Endodermal cell (in vitro differentiated cells): ENCODE measurements around the gene KAZN. TPM values are rescaled to one million over a fixed set of nuclear protein-coding genes. Genes with fewer than 3 reads are reported as not detected.

Experiments used
- DNase-seq: peaks from one replicate; pipeline ENCODE4 v3.0.0-alpha.2; 2017
- H3K27ac ChIP-seq: 2 replicates; pipeline ENCODE4 v1.5.1; 2013; ENCODE audit warnings: mild to moderate bottlenecking, low read depth, low read length, moderate library complexity
- H3K27me3 ChIP-seq: 2 replicates; pipeline ENCODE4 v1.6.1; 2013; ENCODE audit warnings: mild to moderate bottlenecking, low read length, moderate library complexity; ENCODE audit not compliant: insufficient read depth, control insufficient read depth, poor library complexity, severe bottlenecking
- H3K36me3 ChIP-seq: 2 replicates; pipeline ENCODE4 v1.7.0; 2013; ENCODE audit warnings: mild to moderate bottlenecking, low read length, moderate library complexity; ENCODE audit not compliant: control insufficient read depth, insufficient read depth
- H3K4me1 ChIP-seq: one replicate; pipeline ENCODE4 v1.7.0; 2013; ENCODE audit warnings: low read length; ENCODE audit not compliant: control insufficient read depth, insufficient read depth
- H3K4me3 ChIP-seq: 2 replicates; pipeline ENCODE4 v1.5.1; 2013; ENCODE audit warnings: mild to moderate bottlenecking, low read length, moderate library complexity
- H3K9ac ChIP-seq: 2 replicates; pipeline ENCODE4 v1.6.1; 2013; ENCODE audit warnings: mild to moderate bottlenecking, low read length, moderate library complexity; ENCODE audit not compliant: poor library complexity, severe bottlenecking; ENCODE audit errors: extremely low read depth
- H3K9me3 ChIP-seq: 2 replicates; pipeline ENCODE4 v1.6.1; 2013; ENCODE audit warnings: mild to moderate bottlenecking, low read length, moderate library complexity; ENCODE audit not compliant: control insufficient read depth
- H3K27ac Mint-ChIP-seq: 2 replicates; pipeline ENCODE4 v1.8.0; 2020; ENCODE audit warnings: mixed read lengths
- H3K27me3 Mint-ChIP-seq: 2 replicates; pipeline ENCODE4 v1.8.0; 2021; ENCODE audit warnings: mild to moderate bottlenecking, mixed read lengths; ENCODE audit not compliant: insufficient read depth
- H3K36me3 Mint-ChIP-seq: 2 replicates; pipeline ENCODE4 v1.8.0; 2020; ENCODE audit warnings: low read depth, mixed read lengths
- H3K4me1 Mint-ChIP-seq: 2 replicates; pipeline ENCODE4 v1.8.0; 2020; ENCODE audit warnings: mixed read lengths
- H3K4me3 Mint-ChIP-seq: 2 replicates; pipeline ENCODE4 v1.8.0; 2020; ENCODE audit warnings: mild to moderate bottlenecking, moderate library complexity, mixed read lengths
- H3K9me3 Mint-ChIP-seq: 2 replicates; pipeline ENCODE4 v1.8.0; 2020; ENCODE audit warnings: mild to moderate bottlenecking, mixed read lengths
- CTCF ChIP-seq: fragments of 200-600 bp; sonication (generic); conservative IDR thresholded peaks from 2 replicates; pipeline ENCODE4 v1.5.0; 2021; ENCODE audit warnings: antibody characterized with exemption, mild to moderate bottlenecking
- WGBS, 2 experiments: methylation state at CpG; one replicate each; pipeline versions ENCODE4 v1.1.5 to v1.1.7; 2013; ENCODE audit warnings: missing lambda C conversion rate in 2 of 2, mixed read lengths in 1 of 2; ENCODE audit not compliant: insufficient coverage in 1 of 2, insufficient read length in 1 of 2; 5-methylcytosine and 5-hydroxymethylcytosine counted together
- total RNA-seq, 2 donors: library from RNA; stranded (reverse); fragmentation: NEBNext Ultra II Directional in 1 of 2; extraction: Animal tissue kit (Norgen Biotek cat#: 25700) in 1 of 2; gene quantifications; 2 replicates in 1 of 2; 3 replicates in 1 of 2; pipeline ENCODE4 v1.2.1, GENCODE V29; 2021

KAZN gene
- total RNA-seq, 2 donors from 2014 or later = 12.4 to 13.9 TPM

GRCh38 chr1:14841951-14842350 is 243.5 kb downstream of the KAZN start:
- H3K9me3 ChIP-seq = peaks cover 14% of the 10 kb centered on the region
- no peak overlapping the region for H3K9ac ChIP-seq
- H3K27ac ChIP-seq = no peak overlapping the region
- TF ChIP-seq CTCF = no peak
- Mint-ChIP-seq H3K9me3 (peaks cover 29% of the 10 kb centered on the region), H3K27me3 (peaks cover 4% of the 10 kb centered on the region), H3K4me3 (no peak overlapping the region), H3K4me1 (no peaks in the 10 kb centered on the region), H3K27ac (no peak overlapping the region), H3K36me3 (peaks cover 9% of the 10 kb centered on the region)
- no peak overlapping the region for H3K4me3 ChIP-seq
- DNase-seq = no peak
- H3K36me3 ChIP-seq = no peaks in the 10 kb centered on the region
- H3K4me1 ChIP-seq = no peaks in the 10 kb centered on the region
- H3K27me3 ChIP-seq = no peaks in the 10 kb centered on the region

DNA sequence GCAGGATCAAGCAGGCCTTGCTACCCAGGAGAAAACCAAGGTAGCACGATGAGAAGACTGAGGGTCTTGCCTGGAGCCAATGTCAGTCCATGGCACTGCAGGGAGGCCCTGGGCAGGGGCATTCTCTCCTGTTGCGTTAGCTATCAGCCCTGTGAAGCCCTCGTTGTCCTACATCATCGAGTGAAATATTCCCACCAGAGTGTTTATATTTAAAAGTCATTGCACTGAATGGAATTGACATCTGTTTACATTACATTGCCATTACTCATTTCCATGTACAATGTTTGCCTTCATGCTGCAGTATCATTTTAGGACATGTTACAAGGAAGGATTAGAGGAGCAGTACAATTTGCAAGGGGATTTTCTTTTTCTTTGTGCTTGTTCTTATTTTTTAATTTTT is 243.9 kb downstream of the KAZN start:
- peaks cover 29% of the 10 kb centered on the region for H3K9me3 Mint-ChIP-seq
- Histone ChIP-seq H3K4me3 (no peak overlapping the region), H3K27ac (no peak overlapping the region), H3K9ac (no peak overlapping the region), H3K4me1 (no peaks in the 10 kb centered on the region), H3K27me3 (no peaks in the 10 kb centered on the region), H3K36me3 (no peaks in the 10 kb centered on the region), H3K9me3 (peaks cover 14% of the 10 kb centered on the region)
- peaks cover 4% of the 10 kb centered on the region for H3K27me3 Mint-ChIP-seq
- peaks cover 9% of the 10 kb centered on the region for H3K36me3 Mint-ChIP-seq
- H3K4me3 Mint-ChIP-seq = no peak overlapping the region
- H3K27ac Mint-ChIP-seq = no peak overlapping the region
- H3K4me1 Mint-ChIP-seq = no peaks in the 10 kb centered on the region
- 91 to 95% methylated on average over 4 of the region's 4 CpGs for WGBS, 2 experiments
- TF ChIP-seq CTCF = no peak
- DNase-seq = no peak

- Mint-ChIP-seq H3K4me3 (no peak overlapping the region), H3K9me3 (peaks cover 27% of the 10 kb centered on the region), H3K36me3 (peaks cover 9% of the 10 kb centered on the region), H3K27me3 (peaks cover 4% of the 10 kb centered on the region), H3K27ac (no peak overlapping the region), H3K4me1 (no peaks in the 10 kb centered on the region)
- Histone ChIP-seq H3K9me3 (peaks cover 14% of the 10 kb centered on the region), H3K27ac (no peak overlapping the region), H3K27me3 (no peaks in the 10 kb centered on the region), H3K4me3 (no peak overlapping the region), H3K4me1 (no peaks in the 10 kb centered on the region), H3K9ac (no peak overlapping the region), H3K36me3 (no peaks in the 10 kb centered on the region)
- DNase-seq = no peak
- WGBS, 2 experiments = 87 to 100% methylated on average over 1 of the region's 2 CpGs
- TF ChIP-seq CTCF = no peak
Observed at GRCh38 chr1:14842891-14843290, 244.4 kb downstream of the KAZN start.
